DND-41 (cell line): ENCODE measurements around the gene RASAL2.

ENCODE experiments used
- CTCF ChIP-seq: IDR thresholded peaks from 2 replicates; pipeline ENCODE4 v1.5.1; 2012; ENCODE audit warnings: borderline replicate concordance, low read length, moderate library complexity, mild to moderate bottlenecking; ENCODE audit not compliant: poor library complexity, severe bottlenecking; ENCODE audit errors: extremely low read depth
- EZH2 ChIP-seq: IDR thresholded peaks from 3 replicates; pipeline ENCODE4 v1.6.1; 2012; ENCODE audit warnings: borderline replicate concordance, low read depth, mild to moderate bottlenecking, moderate library complexity, low read length, inconsistent platforms; ENCODE audit not compliant: severe bottlenecking

- TF ChIP-seq CTCF, result no peak
- TF ChIP-seq EZH2, result no peak
Measured at GRCh38 chr1:178342745-178343144, 248.8 kb downstream of the RASAL2 start.
